RKO (cell line): ENCODE results near the gene INVS.
"Not testable (repeated sequence)": the region's sequence is repeated elsewhere in the genome, so short reads cannot be mapped to it uniquely, and the experiment has no call there.

ENCODE experiments used
- DNase-seq: peaks from one replicate; pipeline ENCODE4 v3.0.0-alpha.2; 2016; ENCODE audit warnings: low spot score

INVS gene

DNA sequence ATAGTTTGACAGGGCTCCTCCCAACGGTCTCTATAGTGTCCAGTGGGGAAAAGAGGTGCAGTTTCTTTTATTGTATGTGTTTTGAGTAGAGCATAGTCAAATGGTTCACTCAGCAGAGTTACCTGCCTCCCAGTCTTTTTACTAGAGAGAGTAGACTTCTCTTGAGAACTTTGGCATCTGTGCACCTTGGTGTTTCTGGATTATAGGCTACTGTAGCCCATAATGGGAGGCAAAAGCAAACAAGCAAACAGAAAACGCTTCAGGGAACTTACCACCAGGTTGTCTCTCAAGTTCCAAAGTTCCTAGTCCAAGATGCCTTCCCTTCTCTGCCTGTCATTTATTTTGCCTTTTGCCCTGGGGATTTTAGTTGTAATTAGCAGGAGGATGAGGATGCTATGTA lies 26.2 kb downstream of the INVS start:
- no peak for DNase-seq

DNA sequence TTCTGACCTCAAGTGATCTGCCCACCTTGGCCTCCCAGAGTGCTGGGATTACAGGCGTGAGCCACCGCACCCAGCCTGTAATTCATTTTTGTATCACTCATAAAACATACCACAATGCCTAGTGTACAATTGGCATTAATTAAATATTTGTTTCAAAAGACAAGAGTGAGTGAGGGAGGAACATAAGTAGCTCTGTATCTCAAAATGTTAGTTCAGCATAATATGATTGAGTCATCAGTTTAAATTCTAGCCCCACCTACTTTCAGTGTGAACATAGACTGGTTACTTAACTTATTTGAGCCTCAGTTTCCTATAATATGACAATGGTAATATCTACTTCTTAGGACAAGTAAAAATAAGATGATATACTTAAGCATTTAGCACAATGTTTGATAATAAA lies 26.9 kb downstream of the INVS start:
- DNase-seq = no peak

DNA sequence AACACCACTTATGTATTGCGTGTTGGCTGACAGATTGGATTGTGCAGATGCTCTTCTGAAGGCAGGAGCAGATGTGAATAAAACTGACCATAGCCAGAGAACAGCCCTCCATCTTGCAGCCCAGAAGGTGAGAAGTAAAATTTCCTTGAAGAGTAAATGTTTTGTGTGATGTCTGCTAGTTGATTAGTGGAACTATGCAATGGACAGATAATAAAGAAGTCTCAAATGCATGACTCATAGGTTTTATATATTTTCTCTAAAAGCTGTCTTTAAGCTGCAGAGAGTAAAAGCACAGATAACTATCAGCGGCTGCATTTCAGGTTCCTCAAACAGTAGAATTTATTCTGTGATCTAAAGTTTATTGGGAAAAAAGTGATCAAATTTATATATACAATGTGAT lies 27.4 kb downstream of the INVS start:
- no peak for DNase-seq

DNA sequence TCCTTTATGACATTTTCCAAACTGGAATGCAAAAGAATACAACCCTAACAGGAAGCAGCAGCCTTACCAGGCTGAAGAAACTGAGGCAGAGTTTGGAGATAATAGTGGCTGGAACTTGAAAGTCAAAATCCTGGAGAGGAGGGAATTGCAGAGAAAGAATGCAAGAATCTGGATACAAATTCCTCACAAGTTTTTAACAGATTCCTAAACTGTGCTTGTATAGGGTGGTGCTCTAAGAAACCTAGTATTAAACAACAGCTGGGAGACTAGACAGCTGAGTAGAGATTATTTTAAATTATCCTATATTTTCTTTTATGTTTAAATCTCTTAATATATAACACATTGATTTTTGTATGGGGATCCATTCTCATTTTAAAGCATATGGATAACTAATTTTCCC lies 30.7 kb downstream of the INVS start:
- no peak for DNase-seq

DNA sequence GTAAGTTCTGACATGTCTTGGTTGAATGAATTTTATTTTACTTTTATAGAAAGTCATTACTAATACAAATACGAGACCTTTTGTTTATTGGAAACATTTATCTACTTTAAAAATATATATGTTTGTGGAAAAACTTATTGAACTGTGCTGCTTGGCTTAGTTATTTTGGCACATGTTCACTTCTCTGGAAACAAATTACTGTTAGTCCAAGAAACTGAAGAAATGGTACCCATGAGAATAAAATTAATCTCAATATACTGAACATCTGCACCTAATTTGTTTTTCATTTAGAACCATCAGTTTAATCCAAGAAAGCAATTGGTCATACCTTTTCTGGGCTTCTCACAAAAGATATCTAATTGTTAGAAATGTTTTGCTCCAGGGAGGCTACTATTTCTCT lies 32.2 kb downstream of the INVS start:
- no peak for DNase-seq

DNA sequence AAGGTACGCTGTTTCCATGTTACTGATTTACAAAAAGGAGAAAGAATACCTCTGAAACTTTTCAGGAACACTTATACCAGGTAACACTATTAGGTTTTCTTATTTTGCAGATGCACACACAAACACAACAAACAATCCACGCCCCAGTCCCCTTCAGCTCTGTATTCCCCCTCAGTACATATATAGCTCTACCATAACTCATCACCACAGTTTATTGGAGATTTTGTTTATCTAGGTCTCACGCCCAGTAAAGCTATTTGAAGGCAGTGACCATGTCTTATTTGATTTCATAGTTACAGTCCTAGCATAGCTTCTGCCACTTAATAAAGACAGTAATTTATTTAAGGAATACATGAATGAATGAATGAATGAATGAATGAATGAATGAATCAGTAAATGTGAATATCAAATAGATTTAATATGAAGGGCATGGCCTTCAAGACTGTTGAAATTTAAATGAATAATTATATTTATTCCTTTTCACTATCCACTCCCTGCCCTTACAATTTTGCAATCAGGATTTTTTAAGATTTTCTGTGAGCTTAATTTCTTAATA lies 32.9 kb downstream of the INVS start:
- DNase-seq = no peak

DNA sequence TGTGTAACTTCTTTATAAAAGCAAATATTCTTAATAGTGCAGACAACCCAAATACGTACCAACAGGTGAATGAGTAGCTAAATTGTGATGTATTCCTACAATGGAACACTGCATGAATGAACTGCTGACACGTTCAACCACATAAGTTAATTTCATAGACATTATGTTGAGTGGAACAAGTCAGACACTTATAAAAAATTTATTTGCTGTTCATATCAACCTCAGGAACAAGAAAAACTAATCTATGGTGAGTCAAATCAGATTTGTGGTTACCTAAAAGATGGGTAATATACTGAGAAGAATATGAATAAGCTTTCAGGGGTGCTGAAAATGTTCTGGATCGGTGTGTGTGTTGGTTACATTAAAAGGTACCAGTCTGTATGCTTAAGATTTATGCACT lies 35.7 kb downstream of the INVS start:
- no peak for DNase-seq

DNA sequence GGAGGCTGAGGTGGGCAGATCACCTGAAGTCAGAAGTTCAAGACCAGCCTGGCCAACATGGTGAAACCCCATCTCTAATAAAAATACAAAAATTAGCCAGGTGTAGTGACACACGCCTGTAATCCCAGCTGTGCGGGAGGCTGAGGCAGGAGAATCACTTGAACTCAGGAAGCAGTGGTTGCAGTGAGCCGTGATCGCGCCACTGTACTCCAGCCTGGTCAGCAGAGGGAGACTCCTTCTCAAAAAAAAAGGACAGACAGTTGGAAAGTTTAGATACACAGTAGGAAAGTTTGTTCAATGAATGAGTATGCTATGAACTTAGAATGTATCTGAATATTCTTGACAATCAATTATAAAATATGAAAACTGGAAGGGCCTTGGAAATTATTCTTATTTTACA lies 37.8 kb downstream of the INVS start:
- not testable (repeated sequence) for DNase-seq

DNA sequence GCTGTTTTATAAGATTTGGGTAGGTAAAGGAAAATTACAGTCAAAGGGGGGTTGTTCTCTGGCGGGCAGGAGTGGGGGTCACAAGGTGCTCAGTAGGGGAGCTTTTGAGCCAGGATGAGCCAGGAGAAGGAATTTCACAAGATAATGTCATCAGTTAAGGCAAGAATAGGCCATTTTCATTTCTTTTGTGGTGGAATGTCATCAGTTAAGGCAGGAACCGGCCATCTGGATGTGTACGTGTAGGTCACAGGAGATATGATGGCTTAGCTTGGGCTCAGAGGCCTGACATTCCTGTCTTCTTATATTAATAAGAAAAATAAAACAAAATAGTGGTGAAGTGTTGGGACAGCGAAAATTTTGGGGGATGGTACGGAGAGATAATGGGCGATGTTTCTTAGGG lies 41.3 kb downstream of the INVS start:
- DNase-seq = not testable (repeated sequence)

DNA sequence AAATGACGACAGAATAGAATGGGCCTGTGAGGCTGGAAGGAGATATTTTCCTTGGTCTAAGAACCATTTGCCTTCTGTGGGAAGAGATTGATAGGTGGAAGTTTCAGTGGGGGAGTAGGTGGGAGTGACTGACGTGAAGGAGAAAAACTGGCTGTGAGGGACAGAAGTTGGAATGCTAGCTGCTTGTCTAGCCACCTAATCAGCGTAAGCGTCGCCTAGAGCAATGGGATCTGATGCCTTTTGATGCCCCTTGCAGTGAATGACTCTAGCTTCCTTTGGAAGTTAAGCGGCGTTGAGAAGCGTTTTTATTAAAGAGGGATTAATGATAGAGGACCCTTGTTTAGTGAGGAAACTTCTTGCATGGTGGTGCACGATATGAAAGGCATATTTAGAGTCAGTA lies 42.8 kb downstream of the INVS start:
- DNase-seq = not testable (repeated sequence)

DNA sequence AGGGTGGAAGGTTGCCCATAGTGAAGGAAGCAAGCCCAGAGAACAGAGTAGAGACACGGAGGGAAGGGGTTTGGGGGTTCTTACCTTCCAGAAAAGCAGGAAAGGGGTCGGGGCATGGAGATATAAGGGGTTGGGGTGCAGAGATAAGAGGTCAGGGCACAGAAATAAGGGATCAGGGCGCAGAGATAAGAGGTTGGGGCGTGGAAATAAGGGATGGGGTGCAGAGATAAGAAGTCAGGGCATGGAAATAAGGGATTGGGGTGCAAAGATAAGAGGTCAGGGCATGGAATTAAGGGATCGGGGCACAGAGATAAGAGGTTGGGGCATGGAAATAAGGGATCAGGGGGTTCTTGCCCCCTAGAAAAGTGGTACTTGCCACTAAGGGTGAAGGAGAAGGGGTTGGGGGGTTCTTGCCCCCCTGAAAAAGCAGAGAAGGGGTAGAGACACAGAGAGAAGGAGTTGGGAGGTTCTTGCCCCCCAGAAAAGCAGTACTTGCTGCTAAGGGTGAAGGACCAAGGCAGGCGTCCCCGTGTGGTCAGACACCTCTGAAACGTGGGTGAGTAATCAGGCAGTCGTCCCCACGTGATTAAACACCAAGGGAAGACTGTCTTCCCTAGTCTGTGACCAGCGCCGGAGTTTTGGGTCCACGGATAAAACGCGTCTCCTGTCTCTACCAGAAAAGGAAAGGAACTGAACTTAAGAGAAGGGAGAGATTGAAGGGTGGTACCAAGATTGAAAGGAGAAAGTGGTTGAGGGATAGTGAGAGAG lies 46.3 kb downstream of the INVS start:
- DNase-seq = not testable (repeated sequence)

DNA sequence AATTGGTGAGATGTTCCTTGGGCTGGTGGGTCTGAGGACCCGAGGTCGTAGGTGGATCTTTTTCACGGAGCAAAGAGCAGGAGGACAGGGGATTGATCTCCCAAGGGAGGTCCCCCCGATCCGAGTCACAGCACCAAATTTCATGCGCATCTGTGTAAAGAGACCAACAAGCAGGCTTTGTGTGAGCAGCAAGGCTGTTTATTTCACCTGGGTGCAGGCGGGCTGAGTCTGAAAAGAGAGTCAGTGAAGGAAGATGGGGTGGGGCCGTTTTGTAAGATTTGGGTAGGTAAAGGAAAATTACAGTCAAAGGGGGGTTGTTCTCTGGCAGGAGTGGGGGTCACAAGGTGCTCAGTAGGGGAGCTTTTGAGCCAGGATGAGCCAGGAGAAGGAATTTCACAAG lies 46.9 kb downstream of the INVS start:
- DNase-seq = not testable (repeated sequence)

DNA sequence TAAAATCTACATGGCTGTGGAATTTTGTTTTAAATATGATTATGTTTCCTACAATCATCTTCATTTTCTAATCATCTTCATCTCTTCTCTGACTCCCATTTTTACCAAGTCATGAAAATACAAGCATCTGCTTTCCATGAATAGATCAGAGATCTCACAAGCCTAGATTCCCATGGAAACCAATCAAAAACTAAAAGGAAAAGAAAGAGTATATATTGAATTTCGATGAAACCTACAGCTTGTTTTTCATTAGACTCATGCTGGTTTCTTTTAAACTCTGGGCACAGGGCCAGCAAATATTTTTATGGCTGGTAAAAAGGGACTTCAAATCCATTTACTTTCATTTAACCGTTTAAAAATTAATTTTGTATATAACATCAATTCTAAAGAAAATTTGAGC lies 51.2 kb downstream of the INVS start:
- DNase-seq = no peak

DNA sequence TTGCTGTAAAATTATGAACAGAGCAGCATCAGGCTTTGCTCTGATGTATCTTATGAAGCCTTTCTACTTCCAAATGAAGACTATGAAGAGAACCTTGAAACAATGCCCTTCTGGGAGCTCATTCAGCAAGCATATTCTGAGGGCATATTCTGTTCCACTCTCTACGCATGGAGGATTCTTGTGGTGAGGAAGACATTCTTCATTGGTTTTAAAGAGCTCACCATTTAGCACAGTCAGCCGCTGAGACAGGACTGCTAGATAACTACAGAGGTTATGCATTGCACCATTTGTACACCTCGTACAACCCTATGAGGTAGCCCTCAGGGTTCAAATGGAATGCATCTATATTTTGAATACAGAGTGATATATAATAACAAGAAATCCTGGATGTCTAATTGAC lies 61.0 kb downstream of the INVS start:
- DNase-seq = no peak

DNA sequence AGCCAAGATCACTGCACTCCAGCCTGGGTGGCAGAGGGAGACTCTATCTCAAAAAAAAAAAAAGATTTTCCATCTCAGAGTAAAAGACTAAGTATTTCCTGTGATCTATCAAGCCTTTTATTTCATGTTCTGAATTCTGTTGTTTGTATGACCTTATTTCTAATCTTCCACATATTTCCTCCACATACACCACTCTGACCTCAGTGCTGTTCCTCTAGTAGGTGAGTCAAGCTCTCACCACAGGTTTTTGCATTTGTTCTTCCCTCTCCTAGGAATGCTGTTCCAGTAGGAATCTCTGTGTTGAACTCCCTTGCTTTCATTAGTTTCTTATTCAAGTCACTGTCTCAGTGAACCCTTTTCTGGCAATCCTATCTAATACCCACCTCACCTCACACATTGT lies 68.1 kb downstream of the INVS start:
- no peak for DNase-seq

DNA sequence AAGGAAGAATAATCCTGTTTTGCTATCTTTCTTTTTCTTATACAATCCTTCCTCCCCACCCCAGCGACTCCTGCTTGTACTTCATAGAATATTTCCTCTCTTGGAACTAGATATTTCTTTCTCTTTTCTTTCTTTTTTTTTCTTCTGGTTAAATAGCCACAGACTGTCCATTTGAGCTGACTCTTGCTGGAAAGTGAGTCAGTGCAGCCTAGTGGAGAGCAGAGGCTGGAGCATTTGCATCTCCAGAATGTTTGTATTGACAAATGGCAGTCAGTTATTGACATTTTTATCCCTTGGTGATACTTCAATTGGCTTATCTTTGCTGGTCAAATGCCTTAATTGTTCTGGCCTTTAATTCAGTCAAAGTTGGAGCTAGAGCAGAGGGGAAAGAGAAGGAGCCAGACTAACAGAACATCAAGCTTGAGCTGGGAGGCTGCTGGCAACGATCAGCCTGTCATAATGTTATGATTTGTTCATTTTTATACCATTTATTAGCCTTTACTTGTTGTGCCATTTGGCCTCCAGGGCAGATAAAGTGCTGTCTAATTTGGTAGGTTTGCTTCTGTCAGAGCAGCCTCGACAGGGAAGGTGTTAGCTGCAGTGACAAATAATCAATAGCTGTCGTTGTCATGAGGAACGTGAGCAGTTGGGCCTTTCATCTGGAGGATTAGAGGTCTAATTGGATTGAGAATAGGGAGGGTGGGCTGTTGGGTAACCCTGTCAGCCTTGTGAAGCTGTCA lies 69.0 kb downstream of the INVS start:
- DNase-seq = peak; percentile 26

DNA sequence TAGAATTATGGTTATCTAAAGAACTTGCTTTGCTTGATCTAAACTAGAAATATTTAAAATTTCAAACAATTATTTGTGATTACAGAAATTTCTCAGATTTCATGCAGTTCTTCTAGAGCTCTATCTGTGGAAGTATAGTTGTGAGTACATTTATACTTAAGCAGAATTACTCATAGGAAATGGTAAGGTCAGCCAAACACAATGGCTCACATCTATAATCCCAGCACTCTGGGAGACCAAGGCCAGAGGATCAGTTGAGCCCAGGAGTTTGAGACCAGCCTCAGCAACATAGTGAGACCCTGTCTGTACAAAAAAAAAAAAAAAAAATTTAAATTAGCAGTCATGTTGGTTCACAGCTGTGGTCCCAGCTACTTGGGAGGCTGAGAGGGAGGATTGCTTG lies 71.0 kb downstream of the INVS start:
- peak; percentile 16 for DNase-seq

DNA sequence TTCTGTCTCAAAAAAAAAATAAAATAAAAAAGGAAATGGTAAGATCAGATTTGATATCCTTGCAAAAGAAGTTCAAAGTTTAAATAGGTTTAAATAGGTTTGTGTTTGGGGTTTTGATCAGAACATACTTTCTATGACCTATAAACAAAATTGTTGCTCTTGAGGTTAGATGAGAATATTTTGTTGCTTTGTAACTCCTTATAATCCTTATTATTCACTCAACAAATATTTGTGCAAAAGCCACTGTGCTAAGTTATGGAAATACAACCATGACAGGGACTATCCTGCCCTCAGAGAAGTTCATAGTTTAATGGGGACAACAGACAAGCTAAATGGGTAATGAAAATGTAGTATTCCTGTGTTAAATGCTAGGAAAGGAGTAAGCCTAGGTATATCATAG lies 71.5 kb downstream of the INVS start:
- DNase-seq = no peak

DNA sequence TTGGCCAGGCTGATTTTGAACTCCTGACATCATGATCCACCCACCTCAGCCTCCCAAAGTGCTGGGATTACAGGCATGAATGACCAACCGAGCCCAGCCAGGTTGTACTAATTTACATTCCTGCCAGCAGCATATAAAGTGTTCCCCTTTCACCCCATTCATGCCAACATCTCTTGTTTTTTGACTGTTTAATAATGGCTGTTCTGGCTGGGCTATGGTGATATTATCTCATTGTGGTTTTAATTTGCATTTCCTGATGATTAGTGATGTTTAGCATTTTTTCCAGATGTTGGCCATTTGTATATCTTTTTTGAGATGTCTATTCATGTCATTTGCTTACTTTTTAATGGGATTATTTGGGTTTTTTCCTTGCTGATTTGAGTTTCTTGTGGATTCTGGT lies 87.3 kb downstream of the INVS start:
- DNase-seq = no peak

DNA sequence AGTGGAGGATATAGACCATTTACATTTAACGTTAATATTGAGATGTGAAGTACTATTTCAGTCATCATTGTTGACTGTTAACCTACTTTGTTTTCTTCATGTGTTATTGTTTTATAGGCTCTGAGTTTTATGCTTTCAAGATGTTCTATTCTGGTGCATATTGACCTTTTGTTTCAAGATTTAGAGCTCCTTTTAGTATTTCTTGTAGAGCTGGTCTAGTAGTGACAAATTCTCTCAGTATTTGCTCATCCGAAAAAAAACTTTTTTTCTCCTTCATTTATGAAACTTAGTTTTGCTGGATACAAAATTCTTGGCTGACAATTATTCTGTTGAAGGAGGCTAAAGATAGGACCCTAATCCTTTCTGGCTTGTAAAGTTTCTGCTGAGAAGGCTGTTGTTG lies 91.3 kb downstream of the INVS start:
- DNase-seq = no peak

DNA sequence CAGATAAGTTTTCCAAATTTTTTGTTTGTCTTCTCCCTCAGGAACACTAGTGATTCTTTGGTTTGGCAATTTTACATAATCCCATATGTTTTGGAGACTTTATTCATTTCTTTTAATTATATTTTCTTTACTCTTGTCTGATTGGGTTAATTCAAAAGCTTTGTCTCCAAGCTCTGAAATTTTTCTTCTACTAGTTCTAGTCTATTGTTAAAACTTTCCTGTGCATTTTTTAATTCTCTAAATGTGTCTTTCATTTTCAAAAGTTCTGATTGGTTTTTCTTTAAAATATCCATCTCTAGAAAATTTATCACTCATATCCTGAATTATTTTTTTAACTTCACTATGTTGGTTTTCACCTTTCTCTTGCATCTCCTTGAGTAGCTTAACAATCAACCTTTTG lies 92.2 kb downstream of the INVS start:
- DNase-seq = no peak

DNA sequence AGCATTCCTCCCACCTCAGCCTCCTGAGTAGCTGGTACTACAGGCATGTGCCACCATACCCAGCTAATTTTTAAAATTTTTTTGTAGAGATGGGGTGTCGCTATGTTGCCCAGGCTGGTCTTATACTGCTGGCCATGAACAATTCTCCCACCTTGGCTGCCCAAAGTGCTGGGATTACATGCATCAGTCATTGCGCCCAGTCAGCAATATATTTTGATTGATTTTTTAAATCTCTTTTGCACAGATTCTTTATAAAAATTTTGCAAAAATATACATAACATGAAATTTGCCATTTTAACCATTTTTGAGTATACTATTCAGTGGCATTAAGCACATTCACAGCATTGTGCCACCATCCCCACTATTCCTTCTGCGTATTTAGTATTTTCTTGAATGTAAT lies 94.0 kb downstream of the INVS start:
- DNase-seq = no peak

DNA sequence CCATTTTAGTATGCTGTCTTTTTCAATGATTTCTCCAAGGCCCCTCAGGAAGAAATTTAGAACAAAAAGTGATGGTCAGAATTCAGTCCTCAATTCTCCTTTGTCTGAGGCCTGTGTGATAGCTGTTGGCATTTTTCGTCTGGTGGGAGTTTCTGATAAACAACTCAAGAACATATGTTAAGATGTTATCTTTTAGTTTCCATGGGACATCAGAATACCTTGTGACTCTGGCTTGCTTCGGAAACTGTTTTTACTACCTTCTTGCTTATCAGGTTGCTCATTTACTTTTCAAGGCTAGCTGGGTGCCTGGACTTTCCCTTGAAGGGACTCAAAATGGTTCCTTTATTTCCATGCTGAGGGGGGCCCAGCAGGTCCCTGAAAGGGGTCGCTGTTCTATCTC lies 97.2 kb downstream of the INVS start:
- DNase-seq = no peak

DNA sequence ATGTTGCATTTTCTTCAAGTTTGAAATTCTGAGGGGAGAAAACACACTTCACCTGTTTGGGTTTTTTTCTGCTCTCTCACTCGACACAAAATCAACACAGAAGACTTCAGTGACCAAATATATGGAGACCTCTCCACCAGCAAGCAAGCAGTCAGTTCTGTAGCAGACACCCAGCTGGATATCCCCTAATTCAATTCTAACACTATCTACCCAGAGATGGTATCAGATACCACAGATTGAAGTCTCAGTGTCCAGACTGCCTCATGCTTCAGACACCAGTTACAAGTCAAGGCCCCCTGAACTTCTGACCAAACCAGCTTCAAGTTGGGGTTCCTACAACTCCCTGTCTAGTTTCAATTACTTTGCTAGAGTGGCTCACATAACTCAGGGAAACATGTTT lies 97.8 kb downstream of the INVS start:
- no peak for DNase-seq
